ENCODE data around the gene ADCY4. TPM values are rescaled to one million over a fixed set of nuclear protein-coding genes. Genes with fewer than 3 reads are reported as not detected.

ADCY4 gene
- total and polyA plus RNA-seq, 2 of the 13 experiments (the other 11 are each of a cell fraction or from before 2014, with no cell fraction given), result 0.03 TPM; not detected in 1

GRCh38 chr14:24366721-24367513 is 32.0 kb upstream of the ADCY4 start (continued):
- peak; percentile 75 for TF ChIP-seq ZNF574 (CRISPR knock-in tag; IDR thresholded peaks at IDR 0.05)
- no peak for TF ChIP-seq MAFK (conservative IDR thresholded peaks at IDR 0.05 in 1 of 2, IDR thresholded peaks at IDR 0.05 in 1 of 2; ENCODE audit: low read length in 2 of 2)
- TF ChIP-seq PRDM10 (CRISPR knock-in tag; IDR thresholded peaks at IDR 0.05; ENCODE audit: low read depth), result no peak
- TF ChIP-seq REPIN1 (CRISPR knock-in tag; IDR thresholded peaks at IDR 0.05; ENCODE audit: borderline replicate concordance, low read depth), result peak; percentile 27; the same call in 1 of the 2 replicates
- TF ChIP-seq THAP11 (CRISPR knock-in tag; IDR thresholded peaks at IDR 0.05), result peak; percentile 51; the same call in 1 of the 2 replicates
- TF ChIP-seq AHR (CRISPR knock-in tag; IDR thresholded peaks at IDR 0.05), result peak; percentile 84; the same call in 1 of the 2 replicates
- TF ChIP-seq ZNF333 (CRISPR knock-in tag; IDR thresholded peaks at IDR 0.05; ENCODE audit: borderline replicate concordance), result peak; percentile 70; the same call in 1 of the 2 replicates
- TF ChIP-seq HMGXB4 (CRISPR knock-in tag; IDR thresholded peaks at IDR 0.05; ENCODE audit: borderline replicate concordance in 1 of 2, low read depth in 1 of 2), result peak in 1 of 2 experiments; percentile 27; a peak in 2 of 4 replicates
- TF ChIP-seq NONO (IDR thresholded peaks at IDR 0.05), result no peak
- peak; percentile 87 for TF ChIP-seq NONO (CRISPR knock-in tag; conservative IDR thresholded peaks at IDR 0.05)
- no peak for TF ChIP-seq ZNF274 (CRISPR knock-in tag; IDR thresholded peaks at IDR 0.05)
- TF ChIP-seq HES4 (CRISPR knock-in tag; IDR thresholded peaks at IDR 0.05; ENCODE audit: borderline replicate concordance), result 0 out of 2 replicates have a peak, but pooled peaks have one; percentile 58
- peak; percentile 64; the same call in 1 of the 2 replicates for TF ChIP-seq GATAD2A (CRISPR knock-in tag; IDR thresholded peaks at IDR 0.05)
- TF ChIP-seq SMAD3 (CRISPR knock-in tag; IDR thresholded peaks at IDR 0.05), result peak; percentile 72; the same call in 1 of the 2 replicates
- TF ChIP-seq ZC3H13 (CRISPR knock-in tag; IDR thresholded peaks at IDR 0.05), result no peak
- TF ChIP-seq DDIT3 (CRISPR knock-in tag; IDR thresholded peaks at IDR 0.05), result no peak
- TF ChIP-seq FOXK2 (IDR thresholded peaks at IDR 0.05), result no peak

All from HepG2 (cell line).